ENCODE results near the gene EFNB1. TPM values are rescaled to one million over a fixed set of nuclear protein-coding genes. Genes with fewer than 3 reads are reported as not detected.

Gene EFNB1
- total RNA-seq, 1 donor from 2014 or later, result 25.4 TPM

DNA sequence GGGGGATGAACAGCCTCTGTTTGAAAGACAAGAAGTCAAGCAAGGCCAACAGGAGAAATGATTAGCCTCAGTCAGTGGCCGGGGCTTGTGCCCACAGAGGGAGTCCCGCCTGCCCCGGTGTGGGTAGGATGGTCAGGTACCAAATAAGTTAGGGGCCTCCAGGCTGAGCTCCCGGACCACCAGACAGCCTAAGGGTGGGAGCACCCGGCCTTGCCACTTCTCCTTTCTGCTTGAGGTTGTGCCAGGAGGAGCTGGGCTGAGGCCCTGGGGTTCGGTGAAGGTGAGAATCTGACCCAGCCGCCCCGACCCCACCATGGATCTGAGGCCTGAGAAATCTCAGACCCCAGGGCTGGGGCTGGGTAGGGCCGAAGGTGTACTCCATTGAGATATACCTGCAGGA is 48.8 kb downstream of the EFNB1 start:
- Histone ChIP-seq H3K27me3 (peaks cover 8% of the 10 kb centered on the region), H4K20me1 (ENCODE audit: low read depth) (no peaks in the 10 kb centered on the region), H3K4me2 (no peak overlapping the region), H3K27ac (no peak overlapping the region), H3F3A (ENCODE audit: low read depth) (peaks cover 26% of the 10 kb centered on the region), H3K9me3 (ENCODE audit: low read depth) (no peaks in the 10 kb centered on the region), H3K9ac (no peak overlapping the region), H3K4me1 (peaks cover 25% of the 10 kb centered on the region), H2AFZ (replicated peaks) (no peak overlapping the region), H3K36me3 (no peaks in the 10 kb centered on the region), H3K79me2 (ENCODE audit: low read depth) (no peaks in the 10 kb centered on the region), H3K4me3 (no peak overlapping the region)
- TF ChIP-seq EZH2phosphoT487 (IDR thresholded peaks at IDR 0.05) (no peak), EZH2 (IDR thresholded peaks at IDR 0.05) (no peak)
- TF ChIP-seq, protein P1, sequence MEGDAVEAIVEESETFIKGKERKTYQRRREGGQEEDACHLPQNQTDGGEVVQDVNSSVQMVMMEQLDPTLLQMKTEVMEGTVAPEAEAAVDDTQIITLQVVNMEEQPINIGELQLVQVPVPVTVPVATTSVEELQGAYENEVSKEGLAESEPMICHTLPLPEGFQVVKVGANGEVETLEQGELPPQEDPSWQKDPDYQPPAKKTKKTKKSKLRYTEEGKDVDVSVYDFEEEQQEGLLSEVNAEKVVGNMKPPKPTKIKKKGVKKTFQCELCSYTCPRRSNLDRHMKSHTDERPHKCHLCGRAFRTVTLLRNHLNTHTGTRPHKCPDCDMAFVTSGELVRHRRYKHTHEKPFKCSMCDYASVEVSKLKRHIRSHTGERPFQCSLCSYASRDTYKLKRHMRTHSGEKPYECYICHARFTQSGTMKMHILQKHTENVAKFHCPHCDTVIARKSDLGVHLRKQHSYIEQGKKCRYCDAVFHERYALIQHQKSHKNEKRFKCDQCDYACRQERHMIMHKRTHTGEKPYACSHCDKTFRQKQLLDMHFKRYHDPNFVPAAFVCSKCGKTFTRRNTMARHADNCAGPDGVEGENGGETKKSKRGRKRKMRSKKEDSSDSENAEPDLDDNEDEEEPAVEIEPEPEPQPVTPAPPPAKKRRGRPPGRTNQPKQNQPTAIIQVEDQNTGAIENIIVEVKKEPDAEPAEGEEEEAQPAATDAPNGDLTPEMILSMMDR (IDR thresholded peaks at IDR 0.05), result no peak
- DNase-seq (ENCODE audit: low spot score), result no peak
- H3K27me3 Mint-ChIP-seq (ENCODE audit: insufficient read depth, low read depth), result peaks cover 9% of the 10 kb centered on the region
- no peaks in the 10 kb centered on the region for H3K36me3 Mint-ChIP-seq
- no peak overlapping the region for H3K4me3 Mint-ChIP-seq
- H3K4me1 Mint-ChIP-seq, result peaks cover 54% of the 10 kb centered on the region
- H3K27ac Mint-ChIP-seq, result no peak overlapping the region
- H3K9me3 Mint-ChIP-seq, result peaks cover 5% of the 10 kb centered on the region

DNA sequence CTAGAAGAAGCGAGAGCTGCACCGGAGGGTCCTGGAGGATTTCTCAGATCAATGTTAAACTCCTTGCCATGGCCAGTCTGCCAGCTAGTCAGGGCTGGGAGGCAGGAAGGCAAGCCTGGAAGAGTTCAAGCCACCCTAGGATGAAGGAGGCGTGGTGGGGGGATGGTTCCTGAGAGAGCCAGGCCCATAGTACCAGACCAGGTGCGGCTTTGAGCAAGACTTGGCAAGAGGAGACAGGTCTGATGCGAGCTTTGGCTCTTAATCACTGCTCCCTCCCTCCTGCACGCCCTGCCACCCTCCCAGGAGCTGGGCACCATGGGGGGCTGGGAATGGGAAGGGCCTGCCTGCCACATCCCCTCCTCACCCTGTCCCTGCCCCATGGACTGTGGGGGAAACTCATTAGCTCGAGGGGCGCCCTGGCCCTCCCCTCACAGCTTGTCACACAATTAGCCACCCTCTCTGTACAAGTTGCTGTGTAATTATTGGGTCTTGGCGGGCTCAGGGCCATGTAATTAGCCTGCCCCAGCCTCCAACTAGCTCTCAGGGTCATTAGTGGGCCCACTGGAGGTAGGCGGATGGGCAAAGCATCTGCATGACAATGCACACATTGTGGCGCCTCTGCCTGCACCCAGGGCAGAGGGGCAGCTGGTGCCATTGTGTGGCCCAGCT is 50.3 kb downstream of the EFNB1 start:
- H3K36me3 Mint-ChIP-seq, result no peaks in the 10 kb centered on the region
- H3K27me3 ChIP-seq, result peaks cover 8% of the 10 kb centered on the region
- no peak for TF ChIP-seq EZH2 (IDR thresholded peaks at IDR 0.05)
- TF ChIP-seq, protein P1 (IDR thresholded peaks at IDR 0.05), result no peak
- TF ChIP-seq EZH2phosphoT487 (IDR thresholded peaks at IDR 0.05), result no peak
- no peaks in the 10 kb centered on the region for H3K36me3 ChIP-seq
- H3F3A ChIP-seq (ENCODE audit: low read depth), result peaks cover 26% of the 10 kb centered on the region
- peak overlapping the region; percentile 27 for H3K4me3 Mint-ChIP-seq
- H3K79me2 ChIP-seq (ENCODE audit: low read depth), result no peaks in the 10 kb centered on the region
- no peak overlapping the region for H3K4me3 ChIP-seq
- H3K9me3 ChIP-seq (ENCODE audit: low read depth), result no peaks in the 10 kb centered on the region
- DNase-seq (ENCODE audit: low spot score), result peak; percentile 46
- no peak overlapping the region for H3K9ac ChIP-seq
- H3K27ac ChIP-seq, result no peak overlapping the region
- peaks cover 14% of the 10 kb centered on the region for H3K27me3 Mint-ChIP-seq (ENCODE audit: insufficient read depth, low read depth)
- H3K9me3 Mint-ChIP-seq, result peaks cover 8% of the 10 kb centered on the region
- H4K20me1 ChIP-seq (ENCODE audit: low read depth), result no peaks in the 10 kb centered on the region
- H3K4me1 Mint-ChIP-seq, result peaks cover 54% of the 10 kb centered on the region
- no peak overlapping the region for H3K4me2 ChIP-seq
- H3K27ac Mint-ChIP-seq, result no peak overlapping the region
- H3K4me1 ChIP-seq, result peaks cover 25% of the 10 kb centered on the region
- no peak overlapping the region for H2AFZ ChIP-seq (replicated peaks)

DNA sequence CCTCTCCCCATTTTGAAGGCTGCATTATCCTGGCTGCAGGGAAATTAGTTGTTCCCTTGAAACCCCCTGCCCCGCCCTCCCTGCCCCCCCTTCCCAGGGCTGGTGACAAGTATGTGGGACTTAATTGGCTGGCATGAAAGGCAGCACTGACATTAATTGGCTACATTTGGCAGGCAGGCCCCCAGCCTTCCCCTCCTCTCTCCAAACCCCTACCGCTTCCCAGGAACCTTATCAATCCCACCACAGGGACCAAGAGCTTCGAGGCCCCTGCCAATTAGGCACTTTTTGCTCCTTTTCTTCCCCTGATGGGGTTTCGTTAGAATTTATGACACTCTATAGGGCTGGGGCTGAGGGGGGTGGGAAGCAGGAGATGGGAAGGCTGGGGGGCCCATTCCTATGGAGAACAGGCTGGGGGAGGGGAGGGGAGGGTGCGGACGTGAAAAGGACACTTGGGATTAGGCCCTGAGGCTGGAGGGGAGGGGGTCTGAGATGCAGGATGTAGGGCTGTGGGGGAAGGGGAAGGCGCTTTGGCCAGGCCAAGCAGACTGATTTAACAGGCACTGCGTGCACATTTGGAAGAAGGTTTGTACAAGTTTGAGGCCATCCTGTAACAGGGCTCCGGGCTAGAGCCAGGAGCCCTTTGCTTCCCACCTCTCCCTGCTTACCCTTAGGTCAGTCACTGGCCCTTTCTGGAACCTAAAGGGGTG is 52.2 kb downstream of the EFNB1 start:
- Histone ChIP-seq H4K20me1 (ENCODE audit: low read depth) (no peaks in the 10 kb centered on the region), H2AFZ (replicated peaks) (no peak overlapping the region), H3K27me3 (peaks cover 8% of the 10 kb centered on the region), H3K9ac (no peak overlapping the region), H3K36me3 (no peaks in the 10 kb centered on the region), H3K27ac (peak overlapping the region; percentile 16), H3K4me1 (peaks cover 25% of the 10 kb centered on the region), H3K9me3 (ENCODE audit: low read depth) (no peaks in the 10 kb centered on the region), H3K4me3 (no peak overlapping the region), H3F3A (ENCODE audit: low read depth) (peaks cover 26% of the 10 kb centered on the region), H3K4me2 (peak overlapping the region; percentile 61), H3K79me2 (ENCODE audit: low read depth) (no peaks in the 10 kb centered on the region)
- no peaks in the 10 kb centered on the region for H3K36me3 Mint-ChIP-seq
- no peak overlapping the region for H3K27ac Mint-ChIP-seq
- H3K9me3 Mint-ChIP-seq, result peaks cover 3% of the 10 kb centered on the region
- DNase-seq (ENCODE audit: low spot score), result peak; percentile 88
- H3K27me3 Mint-ChIP-seq (ENCODE audit: insufficient read depth, low read depth), result peaks cover 12% of the 10 kb centered on the region
- H3K4me3 Mint-ChIP-seq, result peak overlapping the region; percentile 46
- H3K4me1 Mint-ChIP-seq, result peaks cover 44% of the 10 kb centered on the region
- TF ChIP-seq EZH2 (IDR thresholded peaks at IDR 0.05), result no peak
- TF ChIP-seq, protein P1 (IDR thresholded peaks at IDR 0.05), result no peak
- TF ChIP-seq EZH2phosphoT487 (IDR thresholded peaks at IDR 0.05), result no peak

All from neural progenitor cell (in vitro differentiated cells).